GM21447 (cell line): ENCODE results near the gene FCHSD1.

ENCODE experiments used
- ATAC-seq: cut with Tn5 transposase; IDR thresholded peaks from one replicate; pipeline ENCODE4 v1.9.1; 2021; ENCODE audit not compliant: unreplicated experiment

FCHSD1 gene

DNA sequence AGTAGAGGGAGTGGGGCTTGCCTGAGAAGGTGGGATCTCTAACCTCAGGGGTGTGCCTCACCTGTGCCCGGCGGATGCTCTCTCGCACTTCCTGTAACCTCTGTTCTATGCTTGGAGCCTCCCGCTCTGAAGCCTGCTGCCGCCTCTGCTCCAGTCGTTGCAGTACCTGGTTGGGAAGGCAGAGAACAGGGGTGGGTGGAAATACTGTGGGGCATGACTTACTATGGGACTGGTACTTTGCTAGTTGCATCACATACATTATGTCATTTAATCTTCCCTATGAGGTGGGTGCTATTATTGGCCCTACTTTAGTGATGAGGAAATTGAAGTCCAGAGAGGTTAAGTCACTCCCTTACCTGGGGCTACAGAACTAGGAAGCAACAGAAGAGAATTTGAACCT lies 5.2 kb downstream of the FCHSD1 start:
- ATAC-seq, result no peak

DNA sequence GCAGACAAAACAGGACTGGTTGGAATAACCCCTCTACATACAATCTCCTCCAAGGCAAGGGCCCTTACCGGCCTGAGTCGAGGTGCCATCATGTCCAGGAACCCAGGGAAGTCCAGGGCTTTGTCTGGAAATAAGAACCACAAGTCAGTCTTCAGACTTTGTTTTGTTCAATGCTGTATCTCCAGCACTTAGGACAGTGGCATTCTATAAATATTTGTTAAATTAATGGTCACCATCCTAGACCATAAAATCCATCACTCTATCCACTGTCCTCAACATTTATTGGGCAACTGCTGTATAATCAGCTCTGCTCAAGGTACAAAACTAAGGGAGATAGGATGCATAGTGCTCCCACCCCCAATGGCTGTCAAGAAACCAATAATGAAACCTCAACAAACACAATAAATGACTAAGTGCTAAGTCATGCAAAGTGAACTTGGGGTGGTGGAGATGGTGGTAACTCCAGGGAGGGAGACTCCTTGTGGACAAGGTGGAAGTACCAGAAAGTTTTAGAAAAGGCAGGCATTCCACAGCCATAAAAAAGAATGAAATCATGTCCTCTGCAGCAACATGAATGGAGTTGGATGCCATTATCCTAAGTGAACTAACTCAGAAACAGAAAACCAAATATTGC lies 9.5 kb downstream of the FCHSD1 start:
- peak; percentile 47 for ATAC-seq

DNA sequence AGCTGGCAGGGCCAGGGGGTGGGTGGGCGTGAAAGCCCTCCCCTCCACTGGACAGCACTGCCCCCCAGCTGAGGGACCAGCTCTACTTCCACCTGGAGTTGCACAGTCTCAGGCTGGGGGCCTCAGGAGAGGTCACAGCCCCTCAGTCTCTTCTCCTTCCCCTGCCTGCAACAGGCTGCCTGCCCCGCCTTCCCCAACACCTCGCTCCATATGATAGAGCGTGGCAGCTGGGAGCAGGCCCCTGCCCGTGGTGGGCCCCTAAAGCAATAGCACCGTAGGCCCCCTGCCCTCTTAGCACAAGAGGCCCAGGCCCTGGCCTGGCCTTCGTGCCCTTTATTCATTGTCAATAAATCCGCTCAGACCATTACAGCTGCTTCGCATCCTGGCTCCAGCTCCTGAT lies 10.5 kb downstream of the FCHSD1 start:
- no peak for ATAC-seq

DNA sequence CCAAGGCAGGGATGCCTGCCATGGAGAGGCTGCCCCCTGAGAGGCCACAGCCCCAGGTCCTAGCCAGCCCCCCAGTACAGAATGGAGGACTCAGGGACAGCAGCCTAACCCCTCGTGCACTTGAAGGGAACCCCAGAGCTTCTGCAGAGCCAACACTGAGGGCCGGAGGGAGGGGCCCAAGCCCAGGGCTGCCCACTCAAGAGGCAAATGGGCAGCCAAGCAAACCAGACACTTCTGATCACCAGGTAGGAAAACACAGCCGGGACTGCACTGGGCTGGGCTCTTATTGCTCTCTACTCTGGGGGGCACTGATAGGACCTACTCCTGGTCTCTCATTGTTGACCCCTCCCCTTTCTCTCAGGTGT lies 11.2 kb downstream of the FCHSD1 start:
- ATAC-seq, result no peak

DNA sequence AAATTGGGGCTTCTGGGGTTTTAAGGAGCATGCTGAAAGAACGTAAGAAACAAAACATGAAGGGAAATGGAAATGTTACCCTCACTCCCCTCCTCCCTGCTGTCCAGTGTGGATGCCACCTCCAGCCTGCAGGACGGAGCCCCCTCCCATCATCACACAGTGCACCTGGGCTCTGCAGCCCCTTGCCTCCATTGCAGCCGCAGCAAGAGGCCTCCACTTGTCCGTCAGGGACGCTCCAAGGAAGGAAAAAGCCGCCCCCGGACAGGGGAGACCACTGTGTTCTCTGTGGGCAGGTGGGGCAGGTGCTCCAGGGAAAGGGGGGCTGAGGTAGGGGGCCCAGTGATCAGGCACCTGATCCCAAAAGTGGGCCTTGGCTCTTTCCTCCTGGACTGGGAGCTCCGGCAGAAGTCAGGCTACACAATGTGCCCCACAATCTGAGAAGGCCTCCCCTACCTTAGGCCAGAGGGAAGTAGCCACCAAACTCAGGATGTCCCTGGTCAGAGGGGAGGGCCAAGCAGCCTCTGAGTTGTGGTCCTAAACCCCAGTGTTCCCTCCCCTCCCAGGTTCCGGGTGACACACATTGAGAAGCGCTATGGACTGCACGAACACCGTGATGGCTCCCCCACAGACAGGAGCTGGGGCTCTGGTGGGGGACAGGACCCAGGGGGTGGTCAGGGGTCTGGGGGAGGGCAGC lies 11.7 kb downstream of the FCHSD1 start:
- no peak for ATAC-seq

DNA sequence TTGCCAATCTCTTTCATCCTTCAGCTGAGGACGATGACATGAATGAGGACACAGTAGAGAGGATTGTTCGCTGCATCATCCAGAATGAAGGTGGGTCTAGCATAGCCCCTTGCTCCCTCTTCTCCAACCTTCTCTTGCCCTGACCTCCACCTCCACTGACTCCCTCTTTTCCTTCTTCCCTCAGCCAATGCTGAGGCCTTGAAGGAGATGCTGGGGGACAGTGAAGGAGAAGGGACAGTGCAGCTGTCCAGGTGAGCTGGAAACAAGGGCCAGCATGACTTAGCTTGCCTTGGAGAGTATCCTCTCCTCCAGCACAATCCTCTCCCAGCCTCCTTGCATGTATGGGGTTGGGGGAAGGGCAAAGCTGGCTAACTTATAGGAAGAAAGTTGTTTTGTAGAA lies 12.4 kb downstream of the FCHSD1 start:
- no peak for ATAC-seq

DNA sequence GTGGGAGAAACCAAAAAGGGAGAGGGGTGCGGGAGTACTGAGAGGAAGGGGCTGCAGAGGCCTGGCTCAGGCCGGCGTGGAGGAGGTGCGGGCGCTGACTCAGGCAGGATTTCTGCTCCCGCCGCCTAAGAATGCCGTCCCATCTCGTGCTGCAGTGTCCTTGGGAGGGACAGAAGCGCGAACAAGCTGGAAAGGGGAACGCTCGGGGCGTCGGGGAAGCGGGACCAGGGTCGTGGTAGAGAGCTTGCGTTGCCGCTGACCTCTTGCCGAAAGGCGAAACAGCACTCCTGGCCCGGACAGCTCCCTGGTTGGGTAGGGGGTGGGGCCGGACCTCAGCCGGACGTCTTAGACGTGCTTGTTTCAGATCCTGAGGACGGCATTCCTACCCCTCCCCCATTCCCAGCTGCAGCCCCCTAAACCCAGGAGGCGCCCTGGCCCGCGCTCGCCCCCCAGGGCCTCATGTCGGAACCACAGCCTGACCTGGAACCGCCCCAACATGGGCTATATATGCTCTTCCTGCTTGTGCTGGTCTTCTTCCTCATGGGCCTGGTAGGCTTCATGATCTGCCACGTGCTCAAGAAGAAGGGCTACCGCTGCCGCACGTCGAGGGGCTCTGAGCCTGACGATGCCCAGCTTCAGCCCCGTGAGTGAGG lies 13.3 kb downstream of the FCHSD1 start:
- no peak for ATAC-seq

DNA sequence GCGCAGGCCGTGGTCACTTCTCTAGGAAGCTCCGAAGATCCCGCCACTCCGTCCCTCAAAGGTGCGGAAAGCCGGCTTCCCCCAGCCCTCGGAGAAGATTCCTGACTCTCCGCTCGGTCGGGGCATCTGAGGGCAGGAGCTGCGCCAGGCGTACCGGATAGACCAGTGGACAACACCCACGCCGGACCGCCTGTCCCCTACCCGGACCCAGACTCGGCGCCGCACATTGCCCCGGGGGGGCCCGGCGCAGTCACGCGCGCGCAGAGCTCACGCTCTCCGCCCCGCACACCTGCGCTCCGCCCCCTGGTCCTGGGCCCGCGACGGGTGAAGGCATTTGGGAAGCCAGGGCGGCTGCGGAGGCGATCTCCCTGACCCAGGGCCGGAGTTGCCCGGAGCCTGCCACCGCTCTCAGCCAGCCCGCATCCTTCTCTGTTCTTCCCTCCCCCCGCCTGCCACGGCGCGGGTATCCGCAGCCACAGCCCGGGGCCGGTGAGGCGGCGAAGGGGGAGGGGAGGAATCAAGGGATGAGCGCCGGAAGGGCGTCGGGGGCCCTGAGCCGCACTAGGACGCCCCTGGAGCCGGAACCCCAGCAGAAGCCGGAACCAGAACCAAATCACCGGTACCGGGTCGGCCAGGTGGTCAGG lies 14.0 kb downstream of the FCHSD1 start:
- peak; percentile 14 for ATAC-seq

DNA sequence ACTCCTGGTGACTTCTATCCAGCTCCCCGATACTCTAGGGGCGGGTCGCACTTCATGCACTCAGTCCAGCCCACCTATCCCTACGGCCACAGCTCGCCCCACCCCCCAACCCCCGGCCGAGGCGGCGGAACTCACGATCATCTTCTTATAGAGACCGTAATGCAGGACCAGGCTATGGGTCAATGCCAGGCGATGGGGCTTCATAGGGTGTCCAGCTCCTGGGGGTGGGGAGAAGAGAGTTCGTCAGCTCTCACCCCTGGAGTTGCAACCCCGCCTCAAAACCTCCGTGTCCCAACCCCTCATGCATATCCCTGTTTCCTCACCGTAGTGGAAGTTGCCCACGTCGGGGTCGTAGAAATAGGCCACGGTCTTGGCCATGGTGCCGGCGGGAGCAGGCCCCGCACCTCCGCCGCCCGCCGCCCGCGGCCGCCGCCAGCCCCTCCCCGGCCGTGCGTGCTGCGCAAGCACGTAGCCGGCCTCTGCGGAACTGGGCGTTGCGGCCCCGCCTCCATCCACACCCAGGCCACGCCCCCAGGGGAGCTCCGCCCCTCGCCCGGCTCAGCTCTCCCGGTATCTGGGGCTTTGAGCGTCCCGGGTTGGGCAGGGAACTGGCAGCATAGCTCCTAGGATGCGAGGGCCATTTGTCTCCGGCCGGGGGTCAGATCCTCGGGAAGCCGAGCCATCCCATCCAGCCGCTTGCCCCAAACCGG lies 14.7 kb downstream of the FCHSD1 start, which contains the start of the genes HDAC3 and RELL2:
Gene HDAC3, minus strand, starts transcription at position 437 of the 710 bp plus-strand sequence. Its CDS starts 59 bp downstream, at position 378.
Gene RELL2, plus strand, starts transcription at position 585 of the 710 bp plus-strand sequence. CDS start 1,229 bp downstream, outside the sequence.
- ATAC-seq, result peak; percentile 63

DNA sequence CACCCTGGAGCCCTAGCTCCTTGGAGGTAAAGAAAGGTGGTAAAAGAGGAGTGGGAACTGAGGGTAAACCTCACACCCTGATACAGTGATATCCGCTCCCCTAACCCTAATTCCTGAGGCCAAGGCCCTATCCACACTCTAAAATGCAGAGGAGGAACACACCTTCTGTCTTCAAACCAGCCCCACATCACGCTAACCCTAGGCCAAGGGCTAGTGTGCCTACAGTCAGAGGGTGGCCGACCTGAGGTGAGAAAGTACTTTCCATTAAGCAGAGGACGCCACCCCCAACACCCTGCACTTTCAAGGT lies 15.2 kb downstream of the FCHSD1 start:
- no peak for ATAC-seq

DNA sequence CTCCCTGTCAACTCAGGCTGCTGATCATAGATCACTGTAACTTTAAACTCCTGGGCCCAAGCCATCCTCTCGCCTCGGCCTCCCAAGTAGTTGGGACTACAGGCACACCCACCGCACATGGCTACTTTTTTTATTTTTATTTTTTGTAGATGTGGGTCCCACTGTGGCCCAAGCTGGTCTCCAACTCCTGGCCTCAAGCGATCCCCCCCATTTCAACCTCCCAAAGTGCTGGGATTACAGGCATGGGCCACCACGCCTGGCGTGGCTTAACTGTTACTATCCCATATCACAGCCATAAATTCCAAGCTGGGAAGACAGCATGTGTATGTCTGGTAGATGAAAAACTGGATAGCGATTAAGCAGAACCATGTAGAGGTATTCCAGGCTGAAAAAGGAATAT lies 15.6 kb downstream of the FCHSD1 start:
- no peak for ATAC-seq

DNA sequence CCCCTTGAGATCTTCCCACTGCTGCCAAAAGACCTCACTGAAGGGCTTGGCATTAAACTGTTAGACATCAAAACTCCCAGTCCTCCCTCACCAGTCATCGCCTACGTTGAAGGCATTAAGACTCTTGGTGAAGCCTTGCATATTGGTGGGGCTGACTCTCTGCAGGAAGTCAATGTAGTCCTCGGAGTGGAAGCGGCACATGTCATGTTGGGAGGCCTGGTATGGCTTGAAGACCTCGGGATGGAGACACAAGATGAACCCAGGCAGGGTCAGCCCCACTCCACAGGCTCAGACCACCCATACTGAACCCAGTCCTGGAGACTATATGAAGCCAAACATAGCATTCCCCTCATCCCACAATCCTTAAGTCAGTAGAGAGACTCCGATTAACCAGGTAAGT lies 16.5 kb downstream of the FCHSD1 start:
- no peak for ATAC-seq

DNA sequence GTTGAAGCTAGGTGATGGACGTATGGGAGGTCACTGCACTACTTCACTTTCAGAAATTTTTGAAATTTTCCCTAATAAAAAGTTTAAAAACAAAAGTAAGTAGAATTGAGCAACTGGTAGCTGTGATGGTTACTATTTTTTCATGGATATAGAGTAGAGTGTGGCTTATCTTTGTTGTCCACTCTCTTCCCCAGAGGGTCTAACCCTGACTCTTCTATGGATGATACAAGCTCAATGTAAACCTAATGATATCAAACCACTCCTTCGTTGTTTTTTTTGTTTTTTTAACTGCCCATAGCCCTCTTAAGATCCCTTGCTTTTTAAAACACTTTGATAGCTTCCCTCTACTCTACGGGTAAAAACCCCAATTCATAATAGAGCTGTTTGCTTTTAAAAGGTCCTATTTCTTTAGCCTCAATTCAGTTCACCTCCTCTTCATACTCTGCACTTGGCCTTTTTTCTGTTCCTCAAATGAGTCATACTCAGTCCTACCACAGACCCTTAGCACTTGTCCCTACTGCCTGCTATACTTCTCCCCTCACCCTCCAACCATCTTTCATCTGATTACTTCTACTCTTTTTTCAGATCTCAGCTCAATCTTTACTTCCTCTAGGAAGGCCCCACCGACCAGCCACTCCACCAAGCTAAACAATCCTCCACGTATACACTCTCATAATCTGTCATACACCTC lies 17.2 kb downstream of the FCHSD1 start:
- peak; percentile 66 for ATAC-seq

DNA sequence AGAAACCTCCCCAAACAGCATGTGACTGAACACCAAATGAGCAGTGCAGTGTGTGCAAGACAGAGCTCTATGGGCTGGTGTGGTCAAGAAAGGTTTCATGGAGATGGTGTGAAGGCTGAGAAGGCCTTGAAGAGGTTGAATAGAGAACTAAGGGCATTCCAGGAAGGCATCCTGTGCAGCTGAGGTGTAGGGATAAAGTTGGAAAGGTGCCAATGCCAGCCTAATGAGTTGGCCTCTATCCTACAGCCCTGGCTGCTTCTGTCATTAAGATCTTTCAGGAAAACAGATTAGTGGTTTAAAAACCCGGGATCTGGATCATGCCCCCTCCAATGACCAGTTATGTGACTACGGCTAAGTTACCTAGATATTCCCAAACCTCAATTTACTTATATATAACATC lies 18.6 kb downstream of the FCHSD1 start:
- ATAC-seq, result no peak

DNA sequence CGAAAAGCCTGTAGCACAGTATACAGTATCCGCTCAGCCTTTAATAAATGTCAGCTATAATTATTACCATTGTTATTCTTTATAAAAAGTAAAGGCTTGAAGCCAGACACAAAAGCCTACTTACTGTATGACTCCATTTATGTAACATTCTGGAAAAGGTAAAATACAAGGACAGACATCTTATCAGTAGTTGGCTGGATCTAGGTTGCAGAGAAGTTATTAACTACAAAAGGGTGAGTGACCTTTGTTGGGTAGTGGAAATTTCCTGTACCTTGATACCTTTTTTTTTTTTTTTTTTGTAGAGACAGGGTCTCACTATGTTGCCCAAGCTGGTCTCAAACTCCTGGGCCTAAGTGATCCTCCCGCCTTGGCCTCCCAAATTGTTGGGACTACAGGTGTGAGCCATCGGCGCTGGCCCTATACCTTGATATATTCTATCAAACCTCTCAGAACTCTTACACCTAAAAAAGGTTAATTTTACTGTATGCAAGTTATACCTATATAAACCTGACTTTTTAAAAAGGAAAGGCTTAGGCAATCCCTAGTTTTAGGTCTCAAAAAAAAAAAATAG lies 20.6 kb downstream of the FCHSD1 start:
- ATAC-seq, result no peak

DNA sequence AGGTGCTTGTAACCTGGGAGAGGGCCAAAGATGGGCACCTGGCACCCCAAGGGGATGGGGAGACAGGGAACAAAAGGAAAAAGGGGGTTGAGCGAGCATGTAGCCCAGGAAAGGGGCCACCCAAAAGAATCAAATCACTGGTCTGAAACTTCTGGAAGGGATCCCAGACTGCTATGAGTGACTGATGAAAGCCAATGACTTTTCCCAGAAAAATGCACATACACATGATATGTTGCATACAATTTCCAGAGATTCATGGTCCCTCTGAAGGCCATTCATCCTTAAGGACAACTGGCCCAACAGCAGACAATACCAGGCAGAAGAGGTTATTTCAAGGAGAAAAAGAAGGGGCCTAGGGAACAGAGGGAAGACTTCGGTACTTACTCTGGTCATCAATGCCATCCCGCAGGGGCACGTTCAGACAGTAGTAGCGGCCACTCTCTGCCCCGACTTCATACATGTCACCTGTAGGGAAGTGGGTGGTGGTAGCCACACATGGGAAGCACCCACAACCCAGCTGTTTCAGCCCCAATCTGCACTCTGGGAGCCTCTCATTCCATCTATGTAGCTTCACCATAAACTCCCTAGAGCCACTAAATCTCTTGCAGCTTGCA lies 22.9 kb downstream of the FCHSD1 start:
- ATAC-seq, result no peak

DNA sequence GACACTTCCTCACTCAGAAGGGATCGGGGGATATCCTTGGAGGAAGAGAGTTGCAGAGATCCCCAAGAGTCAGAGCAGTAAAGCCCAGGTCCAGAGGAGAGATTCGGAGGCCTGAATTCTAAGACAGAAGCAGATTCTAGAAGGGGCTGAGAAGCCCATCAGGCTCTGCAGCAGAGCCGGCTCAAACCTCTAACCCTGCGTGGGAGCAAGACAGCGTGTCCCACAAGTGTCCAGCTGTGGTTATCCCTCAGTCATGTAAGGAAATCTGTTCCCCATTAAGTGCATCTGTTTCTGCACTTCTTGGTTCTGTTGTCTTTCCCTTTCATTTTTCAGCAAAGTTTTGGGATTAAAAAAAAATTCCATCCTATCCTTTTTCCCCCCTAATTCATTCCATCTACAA lies 27.6 kb downstream of the FCHSD1 start:
- no peak for ATAC-seq

DNA sequence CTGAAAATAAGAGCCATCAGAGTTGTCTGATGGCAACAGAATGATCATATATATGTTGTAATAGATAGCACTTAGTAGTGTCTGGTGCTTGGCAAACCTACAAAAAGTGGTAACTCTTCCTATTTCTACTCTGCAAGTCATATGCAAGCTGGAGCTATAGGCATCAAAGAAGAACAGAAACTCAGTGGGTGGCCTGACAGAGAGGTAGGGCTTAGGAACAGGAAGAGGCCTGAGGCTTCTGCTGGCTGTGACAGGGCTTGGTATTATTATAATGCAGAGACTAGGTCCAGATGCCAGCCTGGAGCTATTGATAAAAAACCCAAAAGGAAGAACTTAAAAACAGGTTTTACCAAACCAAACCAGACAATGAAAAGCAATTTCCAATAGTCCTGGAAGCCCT lies 28.0 kb downstream of the FCHSD1 start:
- peak; percentile 36 for ATAC-seq

DNA sequence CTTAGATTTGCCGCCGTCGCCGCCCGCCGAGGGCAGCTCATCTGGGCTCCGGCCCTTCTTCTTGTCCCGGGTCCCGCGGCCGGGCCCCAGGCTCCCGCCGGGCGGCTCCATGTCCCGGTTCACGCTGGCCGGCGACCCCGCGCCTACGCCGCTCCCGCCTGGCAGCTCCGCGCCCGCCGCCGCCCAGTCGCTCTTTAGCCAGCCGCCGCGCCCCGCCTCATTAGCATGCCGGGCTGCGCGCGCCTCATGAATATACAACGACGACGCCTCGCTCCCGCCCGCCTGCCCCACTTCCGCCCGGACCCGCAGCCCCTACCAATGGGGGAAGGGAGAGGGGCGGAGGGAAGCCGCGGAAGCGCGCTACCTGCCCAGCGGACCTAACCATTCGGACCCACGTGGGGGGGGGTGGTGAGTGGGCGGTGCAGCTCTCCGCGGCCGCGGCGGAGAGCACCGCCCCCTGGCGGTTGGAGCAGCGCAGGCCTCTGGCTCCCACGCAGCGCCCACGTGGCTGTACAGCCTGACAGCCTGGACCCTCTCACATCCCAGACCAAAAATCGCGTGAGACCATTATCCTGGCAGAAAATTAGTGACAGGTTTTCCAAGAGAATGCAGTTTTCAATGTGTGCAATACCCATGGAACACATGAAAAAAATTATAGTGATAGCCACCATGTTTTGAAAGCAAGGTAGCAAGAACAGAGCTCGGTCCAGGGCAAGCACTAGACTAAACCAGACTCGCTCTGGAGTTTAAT lies 32.2 kb downstream of the FCHSD1 start, which contains the start of gene DIAPH1:
Gene DIAPH1, minus strand, starts transcription at position 197 of the 751 bp plus-strand sequence. Its CDS starts 86 bp downstream, at position 111.
- ATAC-seq, result peak; percentile 80
